Activated CD4-positive, alpha-beta T cell treated with anti-CD3 and anti-CD28 coated beads, Interleukin-2, amount 50 U/mL, for 1 hour (primary cell): ENCODE results near the gene PRRC2A.
A peak's percentile ranks its signal among the peaks of the same experiment; 100 is the strongest.

Source experiments
- DNase-seq: peaks from one replicate; pipeline ENCODE4 v3.0.0-alpha.2; 2020

PRRC2A gene

GRCh38 chr6:31676322-31676903, 55.9 kb downstream of the PRRC2A start:
- no peak for DNase-seq

- DNase-seq, result no peak
These were observed 56.4 kb downstream of the PRRC2A start for GRCh38 chr6:31676904-31677303.

GRCh38 chr6:31677955-31678354, 57.4 kb downstream of the PRRC2A start:
- DNase-seq, result no peak

GRCh38 chr6:31680226-31681134, 60.0 kb downstream of the PRRC2A start, which contains the start of gene LY6G5C:
Gene LY6G5C, minus strand, starts transcription at chr6:31681067. Its CDS starts 694 bp downstream, at chr6:31680373.
- peak; percentile 52 for DNase-seq

- DNase-seq, result peak; percentile 36
These were observed 60.7 kb downstream of the PRRC2A start for GRCh38 chr6:31681135-31681671.

- DNase-seq, result no peak
These were observed 63.1 kb downstream of the PRRC2A start for GRCh38 chr6:31683591-31683990.

- DNase-seq, result no peak
These were observed 66.0 kb downstream of the PRRC2A start for GRCh38 chr6:31686483-31686882.

DNA sequence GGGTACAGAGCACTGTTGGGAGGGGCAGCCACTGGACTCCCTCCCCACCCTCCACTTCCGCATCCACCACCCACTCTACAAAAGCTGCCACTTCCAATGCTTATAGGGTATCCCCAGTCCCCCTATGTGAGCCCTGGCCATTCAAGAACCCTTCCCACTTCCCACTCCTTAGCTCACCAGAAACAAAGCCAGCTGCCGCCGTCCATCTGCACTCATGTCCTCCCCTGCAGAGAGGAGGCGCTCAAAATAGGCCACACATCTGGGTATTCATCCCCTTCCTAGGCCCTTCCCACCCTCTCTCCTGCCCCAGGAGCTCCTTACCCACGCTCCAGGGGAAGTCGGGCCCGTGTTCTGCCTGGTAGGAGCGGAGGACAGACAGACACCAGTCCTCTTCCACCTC, 66.8 kb downstream of the PRRC2A start:
- no peak for DNase-seq
